Measurements from ENCODE around the gene PFKFB3.
"Not testable (repeated sequence)": the region's sequence is repeated elsewhere in the genome, so short reads cannot be mapped to it uniquely, and the experiment has no call there.

DNA sequence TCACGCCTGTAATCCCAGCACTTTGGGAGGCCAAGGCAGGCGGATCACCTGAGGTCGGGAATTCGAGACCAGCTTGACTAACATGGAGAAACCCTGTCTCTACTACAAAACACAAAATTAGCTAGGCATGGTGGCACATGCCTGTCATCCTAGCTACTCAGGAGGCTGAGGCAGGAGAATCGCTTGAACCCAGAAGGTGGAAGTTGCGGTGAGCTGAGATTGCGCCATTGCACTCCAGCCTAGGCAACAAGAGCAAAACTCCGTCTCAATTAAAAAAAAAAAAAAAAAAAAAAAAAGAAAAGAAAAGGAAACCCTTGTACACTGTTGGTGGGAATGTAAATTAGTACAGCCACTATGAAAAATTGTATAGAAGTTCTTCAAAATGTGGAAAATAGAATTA, 46.2 kb downstream of the PFKFB3 start:
- TF ChIP-seq, protein P1, sequence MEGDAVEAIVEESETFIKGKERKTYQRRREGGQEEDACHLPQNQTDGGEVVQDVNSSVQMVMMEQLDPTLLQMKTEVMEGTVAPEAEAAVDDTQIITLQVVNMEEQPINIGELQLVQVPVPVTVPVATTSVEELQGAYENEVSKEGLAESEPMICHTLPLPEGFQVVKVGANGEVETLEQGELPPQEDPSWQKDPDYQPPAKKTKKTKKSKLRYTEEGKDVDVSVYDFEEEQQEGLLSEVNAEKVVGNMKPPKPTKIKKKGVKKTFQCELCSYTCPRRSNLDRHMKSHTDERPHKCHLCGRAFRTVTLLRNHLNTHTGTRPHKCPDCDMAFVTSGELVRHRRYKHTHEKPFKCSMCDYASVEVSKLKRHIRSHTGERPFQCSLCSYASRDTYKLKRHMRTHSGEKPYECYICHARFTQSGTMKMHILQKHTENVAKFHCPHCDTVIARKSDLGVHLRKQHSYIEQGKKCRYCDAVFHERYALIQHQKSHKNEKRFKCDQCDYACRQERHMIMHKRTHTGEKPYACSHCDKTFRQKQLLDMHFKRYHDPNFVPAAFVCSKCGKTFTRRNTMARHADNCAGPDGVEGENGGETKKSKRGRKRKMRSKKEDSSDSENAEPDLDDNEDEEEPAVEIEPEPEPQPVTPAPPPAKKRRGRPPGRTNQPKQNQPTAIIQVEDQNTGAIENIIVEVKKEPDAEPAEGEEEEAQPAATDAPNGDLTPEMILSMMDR (IDR thresholded peaks at IDR 0.05) = not testable (repeated sequence)
- not testable (repeated sequence) for TF ChIP-seq POLR2A (IDR thresholded peaks at IDR 0.05)
